SU-DHL-6 (cell line): ENCODE measurements around the gene TBC1D22A.

Experiments used
- H2AFZ ChIP-seq: fragments of 200-600 bp; sonication (generic); 2 replicates; pipeline ENCODE4 v1.6.1; 2014; ENCODE audit warnings: low read depth, mild to moderate bottlenecking, moderate library complexity, mixed read lengths, antibody characterized with exemption, low read length; ENCODE audit not compliant: severe bottlenecking
- H3F3A ChIP-seq: fragments of 200-600 bp; shearing (Covaris generic); 2 replicates; pipeline ENCODE4 v1.6.0; 2016; ENCODE audit warnings: antibody characterized with exemption, mild to moderate bottlenecking; ENCODE audit not compliant: insufficient read depth
- H3K27ac ChIP-seq: fragments of 200-600 bp; sonication (generic); 2 replicates; pipeline ENCODE4 v1.5.1; 2016; ENCODE audit warnings: low read depth, mild to moderate bottlenecking, low read length, moderate library complexity, mixed read lengths
- H3K27me3 ChIP-seq: fragments of 200-600 bp; sonication (generic), shearing (Covaris generic); 2 replicates; pipeline ENCODE4 v1.6.0; 2014; ENCODE audit warnings: mild to moderate bottlenecking, low read length
- H3K36me3 ChIP-seq: fragments of 200-600 bp; sonication (generic); 2 replicates; pipeline ENCODE4 v1.6.1; 2014; ENCODE audit warnings: mild to moderate bottlenecking, low read length, mixed read lengths
- H3K4me2 ChIP-seq: fragments of 300-600, 200-600 bp; shearing (Covaris generic), sonication (generic); 2 replicates; pipeline ENCODE4 v1.6.0; 2014; ENCODE audit warnings: low read length, low read depth, mild to moderate bottlenecking; ENCODE audit not compliant: poor library complexity, severe bottlenecking
- H3K4me3 ChIP-seq: fragments of 200-600 bp; sonication (generic); 2 replicates; pipeline ENCODE4 v1.5.1; 2014; ENCODE audit warnings: antibody characterized with exemption, low read length, mild to moderate bottlenecking, mixed read lengths; ENCODE audit not compliant: insufficient read depth, poor library complexity, severe bottlenecking
- H3K79me2 ChIP-seq: fragments of 200-600 bp; sonication (generic); 2 replicates; pipeline ENCODE4 v1.6.1; 2014; ENCODE audit warnings: mild to moderate bottlenecking, low read length, moderate library complexity; ENCODE audit not compliant: insufficient read depth
- H3K9ac ChIP-seq: fragments of 200-600 bp; sonication (generic); 2 replicates; pipeline ENCODE4 v1.7.0; 2014; ENCODE audit warnings: mild to moderate bottlenecking, low read length
- H3K9me2 ChIP-seq: fragments of 200-600 bp; sonication (generic); replicated peaks from 2 replicates; pipeline ENCODE4 v1.6.1; 2014; ENCODE audit warnings: low read length; ENCODE audit not compliant: insufficient read depth
- H3K9me3 ChIP-seq: fragments of 200-600 bp; sonication (generic); 2 replicates; pipeline ENCODE4 v1.6.1; 2014; ENCODE audit warnings: low read length, mixed read lengths; ENCODE audit not compliant: insufficient read depth
- H4K20me1 ChIP-seq: fragments of 200-600 bp; sonication (generic); 2 replicates; pipeline ENCODE4 v1.6.1; 2014; ENCODE audit warnings: low read depth, mild to moderate bottlenecking, antibody characterized with exemption, low read length, moderate library complexity, mixed read lengths
- CTCF ChIP-seq: fragments of 200-600 bp; sonication (generic); IDR thresholded peaks from one replicate; pipeline ENCODE4 v1.5.1; 2017; ENCODE audit warnings: antibody characterized with exemption, mild to moderate bottlenecking, low read length, moderate library complexity; ENCODE audit not compliant: insufficient read depth, poor library complexity, severe bottlenecking
- EZH2phosphoT487 ChIP-seq: fragments of 200-600 bp; sonication (generic), shearing (Covaris generic); conservative IDR thresholded peaks from 2 replicates; pipeline ENCODE4 v1.6.1; 2018; ENCODE audit warnings: mild to moderate bottlenecking, antibody characterized with exemption, low read length, moderate library complexity, mixed read lengths

Gene TBC1D22A

GRCh38 chr22:47128216-47128615, 365.8 kb downstream of the TBC1D22A start:
- H3K79me2 ChIP-seq, result no peaks in the 10 kb centered on the region
- H4K20me1 ChIP-seq, result no peaks in the 10 kb centered on the region
- H3K9me3 ChIP-seq, result no peaks in the 10 kb centered on the region
- H3F3A ChIP-seq, result no peaks in the 10 kb centered on the region
- no peaks in the 10 kb centered on the region for H3K36me3 ChIP-seq
- H3K27me3 ChIP-seq, result no peaks in the 10 kb centered on the region
- no peak overlapping the region for H3K4me3 ChIP-seq
- H3K9ac ChIP-seq, result no peak overlapping the region
- H2AFZ ChIP-seq, result no peak overlapping the region
- no peaks in the 10 kb centered on the region for H3K9me2 ChIP-seq
- no peak overlapping the region for H3K27ac ChIP-seq
- TF ChIP-seq EZH2phosphoT487 (no peak), CTCF (no peak)
- no peak overlapping the region for H3K4me2 ChIP-seq

- no peaks in the 10 kb centered on the region for H3K9me3 ChIP-seq
- no peaks in the 10 kb centered on the region for H3K79me2 ChIP-seq
- H3K27me3 ChIP-seq, result no peaks in the 10 kb centered on the region
- H3K9me2 ChIP-seq, result no peaks in the 10 kb centered on the region
- no peaks in the 10 kb centered on the region for H4K20me1 ChIP-seq
- TF ChIP-seq EZH2phosphoT487 (no peak), CTCF (no peak)
- H3F3A ChIP-seq, result no peaks in the 10 kb centered on the region
- no peaks in the 10 kb centered on the region for H3K36me3 ChIP-seq
- H3K4me3 ChIP-seq, result no peak overlapping the region
- no peak overlapping the region for H3K4me2 ChIP-seq
- H3K9ac ChIP-seq, result no peak overlapping the region
- H3K27ac ChIP-seq, result no peak overlapping the region
- no peak overlapping the region for H2AFZ ChIP-seq
Measured at GRCh38 chr22:47128622-47129215, 366.3 kb downstream of the TBC1D22A start.

- H4K20me1 ChIP-seq, result no peaks in the 10 kb centered on the region
- no peak overlapping the region for H3K27ac ChIP-seq
- H3K79me2 ChIP-seq, result no peaks in the 10 kb centered on the region
- H3K36me3 ChIP-seq, result no peaks in the 10 kb centered on the region
- no peaks in the 10 kb centered on the region for H3K27me3 ChIP-seq
- TF ChIP-seq EZH2phosphoT487 (no peak), CTCF (no peak)
- H3K9me2 ChIP-seq, result no peaks in the 10 kb centered on the region
- no peak overlapping the region for H3K4me3 ChIP-seq
- H3F3A ChIP-seq, result no peaks in the 10 kb centered on the region
- no peaks in the 10 kb centered on the region for H3K9me3 ChIP-seq
- no peak overlapping the region for H2AFZ ChIP-seq
- no peak overlapping the region for H3K9ac ChIP-seq
- H3K4me2 ChIP-seq, result no peak overlapping the region
Measured at GRCh38 chr22:47129902-47130635, 367.6 kb downstream of the TBC1D22A start.
